HG03095 (cell line): ENCODE measurements around the gene CFAP58.

ENCODE experiments used
- ATAC-seq: cut with Tn5 transposase; IDR thresholded peaks from one replicate; pipeline ENCODE4 v1.9.1; 2021; ENCODE audit warnings: moderate library complexity; ENCODE audit not compliant: unreplicated experiment

Gene CFAP58

GRCh38 chr10:104321725-104322415, 31.8 kb upstream of the CFAP58 start:
- ATAC-seq, result no peak

- ATAC-seq, result no peak
Observed at GRCh38 chr10:104322416-104322782, 31.2 kb upstream of the CFAP58 start.

GRCh38 chr10:104323085-104323484, 30.5 kb upstream of the CFAP58 start:
- no peak for ATAC-seq

- ATAC-seq, result no peak
Observed at GRCh38 chr10:104323760-104324201, 29.9 kb upstream of the CFAP58 start.

- no peak for ATAC-seq
Observed at GRCh38 chr10:104324221-104324686, 29.4 kb upstream of the CFAP58 start.

- no peak for ATAC-seq
Observed at GRCh38 chr10:104324931-104325330, 28.7 kb upstream of the CFAP58 start.

GRCh38 chr10:104325436-104326435, 27.9 kb upstream of the CFAP58 start:
- no peak for ATAC-seq

GRCh38 chr10:104326991-104327610, 26.5 kb upstream of the CFAP58 start:
- no peak for ATAC-seq

GRCh38 chr10:104327745-104328645, 25.6 kb upstream of the CFAP58 start:
- no peak for ATAC-seq

GRCh38 chr10:104328646-104328895, 25.1 kb upstream of the CFAP58 start:
- peak; percentile 10 for ATAC-seq

- peak; percentile 52 for ATAC-seq
Observed at GRCh38 chr10:104328896-104329710, 24.5 kb upstream of the CFAP58 start.

- ATAC-seq, result no peak
Observed at GRCh38 chr10:104329735-104330134, 23.9 kb upstream of the CFAP58 start.

- no peak for ATAC-seq
Observed at GRCh38 chr10:104330168-104331110, 23.2 kb upstream of the CFAP58 start.

- ATAC-seq, result no peak
Observed at GRCh38 chr10:104331208-104331838, 22.3 kb upstream of the CFAP58 start.

GRCh38 chr10:104332243-104333031, 21.2 kb upstream of the CFAP58 start:
- ATAC-seq, result no peak

GRCh38 chr10:104333032-104333727, 20.5 kb upstream of the CFAP58 start:
- ATAC-seq, result no peak
